BE2C (cell line): Measurements from ENCODE around the gene ALCAM.
A peak's percentile ranks its signal among the peaks of the same experiment; 100 is the strongest.

Experiments used
- DNase-seq: peaks from one replicate; pipeline ENCODE4 v3.0.0-alpha.2; 2020
- H3K27me3 ChIP-seq: fragments of 250-450 bp; sonication (Bioruptor Pico); 2 replicates; pipeline ENCODE4 v1.5.1; 2020; ENCODE audit warnings: mild to moderate bottlenecking
- H3K36me3 ChIP-seq: fragments of 250-450 bp; sonication (Bioruptor Pico); 2 replicates; pipeline ENCODE4 v1.5.1; 2020; ENCODE audit warnings: mild to moderate bottlenecking
- H3K4me1 ChIP-seq: fragments of 250-450 bp; sonication (Bioruptor Pico); 2 replicates; pipeline ENCODE4 v1.5.1; 2020
- H3K4me3 ChIP-seq: 2 replicates; pipeline ENCODE4 v1.5.1; 2011; ENCODE audit warnings: low read depth, low read length
- H3K9me3 ChIP-seq: fragments of 250-450 bp; sonication (Bioruptor Pico); 2 replicates; pipeline ENCODE4 v1.5.1; 2020
- TF ChIP-seq, protein P1 (sequence below): IDR thresholded peaks from 2 replicates; pipeline ENCODE4 v1.5.1; 2012; ENCODE audit warnings: mild to moderate bottlenecking, low read depth, low read length

ALCAM gene

DNA sequence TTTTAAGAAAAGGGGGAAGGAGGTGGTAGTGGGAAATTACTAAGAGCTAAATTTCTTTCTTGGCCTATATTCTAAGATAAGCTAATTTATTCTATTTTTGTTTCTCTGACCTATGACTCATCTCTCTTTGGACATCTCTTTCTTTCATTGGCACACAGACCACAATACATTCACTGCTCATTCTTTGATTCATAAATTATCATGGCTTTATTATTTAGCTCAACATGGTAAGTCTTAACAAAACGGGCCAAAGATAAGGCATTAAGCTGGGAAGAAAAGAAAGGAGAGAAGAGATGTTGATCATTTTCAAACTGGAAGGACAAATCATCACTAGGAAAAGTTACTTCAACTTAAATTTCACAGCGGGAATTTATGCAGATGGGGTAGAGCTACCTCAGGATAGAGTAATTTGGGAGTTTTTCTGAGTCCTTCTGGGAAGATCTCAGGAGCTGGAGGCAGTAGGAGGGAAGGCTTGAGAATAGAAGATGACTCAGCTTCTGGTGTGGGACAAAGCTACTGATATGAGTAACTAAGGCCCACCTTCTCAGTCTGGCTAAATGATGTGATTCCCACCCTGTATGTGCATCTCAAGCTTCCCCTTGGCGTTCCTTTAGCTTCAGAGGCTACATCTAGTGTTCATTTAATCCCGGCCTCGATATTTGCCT, 7.5 kb upstream of the ALCAM start:
- Histone ChIP-seq H3K4me3 (no peak overlapping the region), H3K4me1 (peaks cover 18% of the 10 kb centered on the region), H3K27me3 (no peaks in the 10 kb centered on the region), H3K9me3 (no peaks in the 10 kb centered on the region), H3K36me3 (no peaks in the 10 kb centered on the region)
- TF ChIP-seq, protein P1, sequence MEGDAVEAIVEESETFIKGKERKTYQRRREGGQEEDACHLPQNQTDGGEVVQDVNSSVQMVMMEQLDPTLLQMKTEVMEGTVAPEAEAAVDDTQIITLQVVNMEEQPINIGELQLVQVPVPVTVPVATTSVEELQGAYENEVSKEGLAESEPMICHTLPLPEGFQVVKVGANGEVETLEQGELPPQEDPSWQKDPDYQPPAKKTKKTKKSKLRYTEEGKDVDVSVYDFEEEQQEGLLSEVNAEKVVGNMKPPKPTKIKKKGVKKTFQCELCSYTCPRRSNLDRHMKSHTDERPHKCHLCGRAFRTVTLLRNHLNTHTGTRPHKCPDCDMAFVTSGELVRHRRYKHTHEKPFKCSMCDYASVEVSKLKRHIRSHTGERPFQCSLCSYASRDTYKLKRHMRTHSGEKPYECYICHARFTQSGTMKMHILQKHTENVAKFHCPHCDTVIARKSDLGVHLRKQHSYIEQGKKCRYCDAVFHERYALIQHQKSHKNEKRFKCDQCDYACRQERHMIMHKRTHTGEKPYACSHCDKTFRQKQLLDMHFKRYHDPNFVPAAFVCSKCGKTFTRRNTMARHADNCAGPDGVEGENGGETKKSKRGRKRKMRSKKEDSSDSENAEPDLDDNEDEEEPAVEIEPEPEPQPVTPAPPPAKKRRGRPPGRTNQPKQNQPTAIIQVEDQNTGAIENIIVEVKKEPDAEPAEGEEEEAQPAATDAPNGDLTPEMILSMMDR: no peak
- DNase-seq: no peak

DNA sequence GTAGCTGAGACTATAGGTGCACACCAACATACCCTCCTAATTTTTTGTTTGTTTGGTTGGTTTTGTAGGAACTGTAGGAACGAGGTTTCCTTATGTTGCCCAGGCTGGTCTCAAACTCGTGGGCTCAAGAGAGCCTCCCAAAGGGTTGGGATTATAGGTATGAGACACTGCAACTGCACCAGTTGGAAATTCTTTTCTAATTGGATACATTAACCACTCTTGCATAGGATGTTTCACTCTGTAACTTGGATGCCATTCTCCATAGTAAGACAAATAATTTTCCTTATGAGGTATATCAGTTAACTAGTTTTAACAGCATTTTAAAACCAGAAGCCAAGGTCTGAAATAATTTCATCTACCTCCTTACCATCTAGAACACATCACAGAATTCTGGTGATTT, 6.7 kb upstream of the ALCAM start:
- Histone ChIP-seq H3K4me1 (peaks cover 22% of the 10 kb centered on the region), H3K4me3 (no peak overlapping the region), H3K27me3 (no peaks in the 10 kb centered on the region), H3K36me3 (no peaks in the 10 kb centered on the region), H3K9me3 (no peaks in the 10 kb centered on the region)
- TF ChIP-seq, protein P1: no peak
- no peak for DNase-seq

GRCh38 chr3:105362021-105362665, 4.6 kb upstream of the ALCAM start:
- DNase-seq: no peak
- Histone ChIP-seq H3K27me3 (no peaks in the 10 kb centered on the region), H3K4me3 (no peak overlapping the region), H3K4me1 (peaks cover 15% of the 10 kb centered on the region), H3K36me3 (no peaks in the 10 kb centered on the region), H3K9me3 (no peaks in the 10 kb centered on the region)
- TF ChIP-seq, protein P1: no peak

GRCh38 chr3:105364128-105364527, 2.6 kb upstream of the ALCAM start:
- H3K4me1 ChIP-seq: peaks cover 10% of the 10 kb centered on the region
- H3K4me3 ChIP-seq: no peak overlapping the region

GRCh38 chr3:105365081-105365390, 1.7 kb upstream of the ALCAM start:
- H3K4me3 ChIP-seq: peak overlapping the region; percentile 64
- no peaks in the 10 kb centered on the region for H3K27me3 ChIP-seq
- DNase-seq: no peak
- H3K9me3 ChIP-seq: no peaks in the 10 kb centered on the region
- peaks cover 10% of the 10 kb centered on the region for H3K4me1 ChIP-seq
- TF ChIP-seq, protein P1: no peak
- H3K36me3 ChIP-seq: no peaks in the 10 kb centered on the region

More at GRCh38 chr3:105364128-105364527, 2.6 kb upstream of the ALCAM start:
- no peaks in the 10 kb centered on the region for H3K27me3 ChIP-seq
- no peak for DNase-seq
- no peaks in the 10 kb centered on the region for H3K36me3 ChIP-seq
- no peaks in the 10 kb centered on the region for H3K9me3 ChIP-seq
- TF ChIP-seq, protein P1: no peak
